PC-3 (cell line): ENCODE measurements around the gene TLR8. TPM values are rescaled to one million over a fixed set of nuclear protein-coding genes. Genes with fewer than 3 reads are reported as not detected.

ENCODE experiments used
- ATAC-seq: fragments of 200-7000 bp; cut with Tn5 transposase; 2 replicates; pipeline ENCODE4 v1.9.1; 2020; ENCODE audit warnings: mild to moderate bottlenecking, moderate library complexity
- BruUV-seq: library from RNA; stranded (reverse); fragments of 400-500 nt; replicated peaks from 2 replicates; lab custom pipeline; 2021; lab: Mats Ljungman, UMichigan
- CTCF ChIA-PET: fragments of 300-600 bp; sonication (Branson Sonifier 250); formaldehyde crosslinking; loops from one replicate; lab custom pipeline; 2022; ENCODE audit warnings: antibody characterized with exemption; lab: Charles Lee
- POLR2A ChIA-PET: fragments of 300-600 bp; sonication (Branson Sonifier 250); formaldehyde crosslinking; loops from one replicate; lab custom pipeline; 2022; ENCODE audit warnings: antibody characterized with exemption; ENCODE audit not compliant: unreplicated experiment; lab: Charles Lee
- DNase-seq: peaks from one replicate; pipeline ENCODE4 v3.0.0-alpha.2; 2015
- H2AFZ ChIP-seq: fragments of 300-600 bp; sonication (generic); 2 replicates; pipeline ENCODE4 v1.6.0; 2016; ENCODE audit warnings: antibody characterized with exemption, low read length
- H3F3A ChIP-seq: fragments of 300-600 bp; sonication (generic); one replicate; pipeline ENCODE4 v1.6.0; 2017; ENCODE audit warnings: antibody characterized with exemption, low read length, control low read depth, mild to moderate bottlenecking; ENCODE audit not compliant: unreplicated experiment
- H3K27ac ChIP-seq: fragments of 300-600 bp; sonication (generic); 2 replicates; pipeline ENCODE4 v1.5.1; 2016; ENCODE audit warnings: mild to moderate bottlenecking, low read length
- H3K27me3 ChIP-seq: fragments of 300-600 bp; sonication (generic); 2 replicates; pipeline ENCODE4 v1.6.1; 2016; ENCODE audit warnings: low read length, mixed read lengths
- H3K36me3 ChIP-seq: fragments of 300-600 bp; sonication (generic); 2 replicates; pipeline ENCODE4 v1.6.1; 2016; ENCODE audit warnings: low read depth, mixed run types, low read length, mixed read lengths
- H3K4me1 ChIP-seq: fragments of 300-600 bp; sonication (generic); 2 replicates; pipeline ENCODE4 v1.5.1; 2016; ENCODE audit warnings: low read length; ENCODE audit not compliant: insufficient read depth
- H3K4me2 ChIP-seq: fragments of 300-600 bp; sonication (generic); 2 replicates; pipeline ENCODE4 v1.6.0; 2016; ENCODE audit warnings: low read length
- H3K4me3 ChIP-seq: fragments of 300-600 bp; sonication (generic); 2 replicates; pipeline ENCODE4 v1.5.1; 2016; ENCODE audit warnings: mild to moderate bottlenecking, low read length, mixed read lengths
- H3K79me2 ChIP-seq: fragments of 300-600 bp; sonication (generic); 2 replicates; pipeline ENCODE4 v1.6.1; 2017; ENCODE audit warnings: low read length, mixed read lengths
- H3K9ac ChIP-seq: fragments of 300-600 bp; sonication (generic); 2 replicates; pipeline ENCODE4 v1.6.0; 2016; ENCODE audit warnings: mild to moderate bottlenecking, low read length
- H3K9me2 ChIP-seq: fragments of 300-600 bp; sonication (generic); replicated peaks from 2 replicates; pipeline ENCODE4 v1.6.1; 2016; ENCODE audit warnings: mixed run types, low read length, mixed read lengths
- H3K9me3 ChIP-seq: fragments of 300-600 bp; sonication (generic); 2 replicates; pipeline ENCODE4 v1.6.1; 2016; ENCODE audit warnings: low read length, mixed read lengths
- H4K20me1 ChIP-seq: fragments of 300-600 bp; sonication (generic); 2 replicates; pipeline ENCODE4 v1.6.1; 2016; ENCODE audit warnings: low read length, mixed read lengths
- EZH2 ChIP-seq: fragments of 300-600 bp; sonication (generic); IDR thresholded peaks from one replicate; pipeline ENCODE4 v1.6.1; 2017; ENCODE audit warnings: antibody characterized with exemption, mild to moderate bottlenecking, low read length; ENCODE audit not compliant: unreplicated experiment
- EZH2phosphoT487 ChIP-seq: fragments of 300-600 bp; sonication (generic); IDR thresholded peaks from 2 replicates; pipeline ENCODE4 v1.6.1; 2018; ENCODE audit warnings: mild to moderate bottlenecking, antibody characterized with exemption, low read length, borderline replicate concordance
- intact Hi-C: fragments of 100-400 bp; cut with micrococcal nuclease; formaldehyde crosslinking; loops from 2 replicates; pipeline ENCODE4 v1.9.0; 2023
- total RNA-seq: library from RNA; depleted of rRNA; stranded (reverse); fragments of >200 nt; gene quantifications from 2 replicates; pipeline ENCODE4 v1.2.3, GENCODE V29; 2014
- TF ChIP-seq, protein P1 (sequence below): fragments of 300-600 bp; sonication (generic); conservative IDR thresholded peaks from 2 replicates; pipeline ENCODE4 v1.5.1; 2017; ENCODE audit warnings: antibody characterized with exemption, low read depth, mild to moderate bottlenecking, low read length

TLR8 gene
- total RNA-seq, 1 experiment from 2014 or later, result not detected

DNA sequence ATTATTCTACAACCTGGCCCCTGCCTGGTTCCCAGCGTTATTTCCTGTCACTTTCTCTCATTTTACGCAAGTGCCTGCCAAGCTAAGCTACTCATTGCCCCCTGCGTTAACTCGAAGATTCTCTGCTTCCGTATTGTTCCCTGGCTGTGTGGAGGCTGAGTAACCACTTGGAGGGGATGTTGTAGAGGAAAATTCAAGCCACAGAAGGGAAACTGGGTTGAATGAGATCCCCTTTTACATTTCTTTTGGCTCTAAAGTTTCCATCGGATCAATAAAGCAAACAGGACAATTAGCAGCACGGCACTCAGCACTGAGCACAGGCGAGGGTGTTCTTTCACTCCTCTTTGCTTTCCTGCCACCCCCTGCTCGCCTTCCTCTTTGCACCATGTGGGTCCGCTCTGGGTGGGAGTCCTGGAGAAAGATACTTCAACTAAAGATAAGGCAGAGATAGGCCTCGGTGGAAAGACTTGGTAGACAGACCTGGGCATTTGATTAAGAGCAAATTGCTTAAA, 64.3 kb downstream of the TLR8 start:
- Histone ChIP-seq H3K9me3 (no peaks in the 10 kb centered on the region), H3K9me2 (no peaks in the 10 kb centered on the region), H3K79me2 (peaks cover 13% of the 10 kb centered on the region), H3K4me2 (no peak overlapping the region), H4K20me1 (peaks cover 7% of the 10 kb centered on the region), H3K27ac (no peak overlapping the region), H3K4me3 (no peak overlapping the region), H2AFZ (peak overlapping the region; percentile 32; the same call in 1 of the 2 replicates), H3K27me3 (no peaks in the 10 kb centered on the region), H3K9ac (peak overlapping the region; percentile 25; the same call in 1 of the 2 replicates), H3K4me1 (peaks cover 12% of the 10 kb centered on the region; the same call in 1 of the 2 replicates), H3F3A (no peaks in the 10 kb centered on the region), H3K36me3 (peaks cover 4% of the 10 kb centered on the region)
- DNase-seq (peak; percentile 39), ATAC-seq (no peak)
- no TSS peak for BruUV-seq
- ChIA-PET POLR2A (no interaction called here), CTCF (no interaction called here)
- intact Hi-C loops, result loop anchor here (1.0 to 10.0 kb wide), 3 partner anchors 427 to 684 kb away; partner anchors contain the start of gene TCEANC
- TF ChIP-seq, protein P1, sequence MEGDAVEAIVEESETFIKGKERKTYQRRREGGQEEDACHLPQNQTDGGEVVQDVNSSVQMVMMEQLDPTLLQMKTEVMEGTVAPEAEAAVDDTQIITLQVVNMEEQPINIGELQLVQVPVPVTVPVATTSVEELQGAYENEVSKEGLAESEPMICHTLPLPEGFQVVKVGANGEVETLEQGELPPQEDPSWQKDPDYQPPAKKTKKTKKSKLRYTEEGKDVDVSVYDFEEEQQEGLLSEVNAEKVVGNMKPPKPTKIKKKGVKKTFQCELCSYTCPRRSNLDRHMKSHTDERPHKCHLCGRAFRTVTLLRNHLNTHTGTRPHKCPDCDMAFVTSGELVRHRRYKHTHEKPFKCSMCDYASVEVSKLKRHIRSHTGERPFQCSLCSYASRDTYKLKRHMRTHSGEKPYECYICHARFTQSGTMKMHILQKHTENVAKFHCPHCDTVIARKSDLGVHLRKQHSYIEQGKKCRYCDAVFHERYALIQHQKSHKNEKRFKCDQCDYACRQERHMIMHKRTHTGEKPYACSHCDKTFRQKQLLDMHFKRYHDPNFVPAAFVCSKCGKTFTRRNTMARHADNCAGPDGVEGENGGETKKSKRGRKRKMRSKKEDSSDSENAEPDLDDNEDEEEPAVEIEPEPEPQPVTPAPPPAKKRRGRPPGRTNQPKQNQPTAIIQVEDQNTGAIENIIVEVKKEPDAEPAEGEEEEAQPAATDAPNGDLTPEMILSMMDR, result peak; percentile 46; the same call in 1 of the 2 replicates
- TF ChIP-seq EZH2phosphoT487 (no peak), EZH2 (no peak)

DNA sequence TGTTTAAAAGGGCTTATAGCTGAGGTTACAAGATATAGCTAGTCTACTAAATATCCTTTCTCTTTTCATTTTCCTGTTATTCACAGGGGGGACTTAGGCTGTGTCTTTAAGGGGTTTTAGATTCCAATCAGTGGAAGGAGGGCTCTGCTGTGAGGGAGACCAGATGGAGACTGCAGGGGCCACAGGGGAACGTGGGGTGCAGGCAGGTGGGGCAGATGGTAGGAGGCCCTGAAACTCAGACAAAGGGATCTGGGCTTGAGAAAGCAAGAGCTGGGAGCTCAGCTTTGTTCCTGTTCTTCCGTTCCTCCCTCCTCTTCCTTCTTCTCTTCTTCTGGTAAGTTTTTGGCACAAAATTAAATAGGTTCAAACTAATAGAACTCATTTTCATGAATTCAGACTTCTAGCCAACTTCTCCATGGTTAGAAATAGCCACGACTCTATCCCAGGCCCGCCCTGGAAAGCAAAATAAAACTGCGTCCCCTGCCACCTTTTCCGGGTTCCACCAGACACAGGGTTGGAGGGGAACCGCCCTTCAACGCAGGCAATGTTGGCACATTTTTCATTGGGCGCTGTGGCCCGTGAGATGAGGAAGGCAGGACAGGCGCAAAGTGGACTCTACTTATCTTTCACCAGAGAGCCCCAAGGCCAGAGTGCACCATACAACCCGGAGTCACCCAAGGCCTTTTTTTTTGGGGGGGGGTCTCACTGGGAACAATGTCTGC, 65.0 kb downstream of the TLR8 start:
- DNase-seq (no peak), ATAC-seq (no peak)
- H3K4me2 ChIP-seq, result no peak overlapping the region
- no TSS peak for BruUV-seq
- peak overlapping the region; percentile 25; the same call in 1 of the 2 replicates for H3K9ac ChIP-seq
- peaks cover 20% of the 10 kb centered on the region for H3K79me2 ChIP-seq
- no peaks in the 10 kb centered on the region for H3K9me3 ChIP-seq
- peaks cover 9% of the 10 kb centered on the region for H3K36me3 ChIP-seq
- TF ChIP-seq EZH2phosphoT487 (no peak), EZH2 (no peak)
- TF ChIP-seq, protein P1, result no peak
- no peak overlapping the region for H3K27ac ChIP-seq
- H3K27me3 ChIP-seq, result no peaks in the 10 kb centered on the region
- H2AFZ ChIP-seq, result no peak overlapping the region
- CTCF ChIA-PET, result no interaction called here
- H3K4me3 ChIP-seq, result no peak overlapping the region
- intact Hi-C loops, result loop anchor here (5.0 to 10.0 kb wide), 2 partner anchors 426 to 683 kb away; partner anchors contain the start of gene TCEANC
- peaks cover 12% of the 10 kb centered on the region; the same call in 1 of the 2 replicates for H3K4me1 ChIP-seq
- H3F3A ChIP-seq, result no peaks in the 10 kb centered on the region
- H4K20me1 ChIP-seq, result peaks cover 13% of the 10 kb centered on the region
- no peaks in the 10 kb centered on the region for H3K9me2 ChIP-seq
- POLR2A ChIA-PET, result no interaction called here
